Left renal pelvis (tissue), 4 donors: ENCODE measurements around the gene PWWP2B. TPM values are rescaled to one million over a fixed set of nuclear protein-coding genes. Genes with fewer than 3 reads are reported as not detected.

Experiments used
- DNase-seq, 4 donors: peaks; one replicate each; pipeline ENCODE4 v3.0.0-alpha.2; 2013; ENCODE audit warnings: low read depth in 4 of 4, low spot score in 3 of 4
- polyA plus RNA-seq, 4 donors: library from polyadenylated mRNA; unstranded; fragments of 120-200 nt; gene quantifications; one replicate each; pipeline ENCODE4 v1.2.1, GENCODE V29; 2013; ENCODE audit not compliant: insufficient read length in 4 of 4

PWWP2B gene
- polyA plus RNA-seq, 4 donors = 2.7 to 12.9 (median 8.7) TPM

DNA sequence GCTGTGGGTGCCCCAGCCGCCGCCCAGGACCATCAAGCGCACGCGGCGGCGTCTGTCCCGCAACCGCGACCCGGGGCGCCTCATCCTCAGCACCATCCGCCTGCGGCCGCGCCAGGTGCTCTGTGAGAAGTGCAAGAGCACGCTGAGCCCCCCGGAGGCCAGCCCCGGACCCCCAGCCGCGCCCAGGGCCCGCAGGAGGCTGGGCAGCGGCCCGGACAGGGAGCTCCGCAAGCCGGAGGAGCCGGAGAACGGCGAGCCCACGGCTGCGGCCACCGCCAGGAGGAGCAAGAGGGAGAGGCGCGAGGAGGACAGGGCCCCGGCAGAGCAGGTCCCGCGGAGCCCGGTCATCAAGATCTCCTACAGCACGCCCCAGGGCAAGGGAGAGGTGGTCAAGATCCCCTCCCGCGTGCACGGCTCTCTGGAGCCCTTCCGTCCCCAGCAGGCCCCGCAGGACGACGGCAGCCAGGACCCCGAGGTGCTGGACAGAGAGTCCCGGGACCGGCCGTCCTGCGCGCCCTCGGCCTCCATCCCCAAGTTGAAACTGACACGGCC, 8.0 kb downstream of the PWWP2B start:
- DNase-seq = no peak

DNA sequence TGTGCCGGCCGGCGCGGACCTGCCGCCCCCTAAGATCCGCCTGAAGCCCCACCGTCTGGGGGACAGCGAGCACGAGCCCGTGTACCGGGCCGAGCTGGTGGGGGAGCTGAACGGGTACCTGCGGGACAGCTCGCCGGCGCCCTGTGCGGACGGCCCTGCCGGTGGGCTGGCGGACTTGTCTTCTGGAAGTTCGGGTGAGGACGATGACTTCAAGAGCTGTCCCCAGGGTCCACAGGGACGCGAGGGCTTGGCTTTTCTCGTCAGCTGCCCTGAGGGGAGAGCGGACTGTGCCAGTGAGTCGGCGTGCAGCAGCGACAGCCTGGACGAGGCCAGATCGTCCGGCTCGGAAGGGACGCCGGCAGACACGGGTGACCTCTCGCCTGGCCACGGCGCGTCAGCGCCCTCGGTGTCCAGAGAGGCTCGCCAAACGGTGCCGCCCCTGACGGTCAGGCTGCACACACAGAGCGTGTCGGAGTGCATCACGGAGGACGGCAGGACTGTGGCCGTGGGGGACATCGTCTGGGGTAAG, 8.5 kb downstream of the PWWP2B start:
- DNase-seq = no peak

DNA sequence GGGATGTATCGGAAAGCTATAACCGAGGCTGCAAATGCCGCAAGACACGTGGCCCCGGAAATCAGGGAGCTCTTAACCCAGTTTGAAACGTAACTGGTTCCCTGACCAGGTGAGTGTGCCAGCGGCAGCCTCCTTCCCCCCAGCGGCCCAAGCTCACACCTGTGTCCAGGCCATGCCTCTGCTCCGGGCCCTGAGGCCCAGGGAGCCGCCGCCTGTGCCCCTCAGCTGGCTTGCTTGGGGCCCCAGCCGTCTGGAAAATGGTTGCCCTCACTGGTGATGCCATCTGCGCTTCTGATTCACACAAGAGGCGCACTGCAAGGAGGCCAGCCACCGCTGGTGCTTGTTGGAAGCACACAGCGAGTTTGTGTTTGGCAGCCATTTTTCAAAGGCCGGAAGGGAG, 9.2 kb downstream of the PWWP2B start:
- DNase-seq = no peak

DNA sequence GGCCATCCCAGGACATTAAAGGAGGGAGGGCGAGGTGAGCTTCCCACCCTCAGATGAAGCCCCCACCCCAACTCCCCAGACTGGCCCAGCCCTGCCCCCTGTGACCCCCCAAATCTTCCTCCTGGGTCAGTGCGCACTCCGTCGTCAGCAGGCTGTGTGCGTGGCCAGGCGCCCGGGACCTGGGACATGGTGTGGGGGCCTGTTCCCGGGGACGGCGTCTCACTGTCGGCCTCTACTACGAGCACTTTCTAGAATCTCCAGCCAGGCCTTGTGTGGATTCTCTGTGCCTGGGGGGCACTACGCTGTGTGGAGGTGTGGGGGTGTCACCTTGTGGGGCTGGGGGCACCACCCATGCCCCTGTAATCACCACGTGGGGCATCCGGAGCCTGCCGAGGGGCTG, 9.8 kb downstream of the PWWP2B start:
- DNase-seq = no peak

DNA sequence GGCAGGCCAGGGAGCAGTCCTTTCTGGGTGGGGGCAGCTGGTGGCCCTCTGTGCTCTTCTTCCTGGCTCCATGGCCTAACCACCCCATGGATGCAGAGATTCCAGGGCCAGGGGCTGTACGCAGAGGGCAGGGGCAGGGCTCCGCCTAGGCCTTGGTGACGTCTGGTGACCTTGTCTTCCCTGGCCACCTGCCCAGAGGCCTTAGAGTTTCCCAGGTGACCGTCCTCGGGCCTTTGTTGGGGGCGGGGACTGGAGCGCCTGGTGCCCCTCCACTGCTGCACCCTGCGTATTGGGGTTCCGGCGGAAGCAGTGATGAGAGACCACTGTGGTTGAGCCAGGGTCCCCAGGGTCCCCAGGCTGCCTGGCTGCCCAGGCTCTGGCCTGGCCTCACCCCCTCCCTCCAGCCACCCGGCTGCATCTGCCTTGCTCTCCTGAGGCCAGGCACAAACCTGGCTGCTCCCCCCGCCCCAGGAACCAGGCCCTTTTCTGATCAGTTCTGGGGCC, 10.3 kb downstream of the PWWP2B start:
- DNase-seq = no peak

DNA sequence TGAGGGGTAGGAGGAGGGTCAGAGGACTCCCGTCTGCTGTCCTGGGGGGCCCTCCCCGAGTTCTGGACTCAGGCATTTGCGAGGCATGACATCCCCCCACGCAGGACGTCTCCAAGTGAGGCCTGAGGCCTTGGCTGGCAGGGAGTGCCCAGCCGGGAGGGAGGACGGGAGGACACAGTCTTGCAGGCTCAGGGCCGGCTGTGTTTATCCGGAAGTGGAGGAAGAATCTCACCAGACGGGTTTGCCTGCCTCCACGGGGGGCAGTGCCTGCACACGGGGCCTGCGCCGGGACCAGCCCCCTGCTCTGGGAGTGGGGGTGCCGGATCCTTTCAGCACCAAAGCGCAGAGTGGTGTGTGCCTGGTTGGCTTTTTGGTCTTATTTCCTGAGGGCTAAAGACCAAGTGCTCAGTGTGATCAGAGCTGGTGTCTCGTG, 10.9 kb downstream of the PWWP2B start:
- DNase-seq = no peak

DNA sequence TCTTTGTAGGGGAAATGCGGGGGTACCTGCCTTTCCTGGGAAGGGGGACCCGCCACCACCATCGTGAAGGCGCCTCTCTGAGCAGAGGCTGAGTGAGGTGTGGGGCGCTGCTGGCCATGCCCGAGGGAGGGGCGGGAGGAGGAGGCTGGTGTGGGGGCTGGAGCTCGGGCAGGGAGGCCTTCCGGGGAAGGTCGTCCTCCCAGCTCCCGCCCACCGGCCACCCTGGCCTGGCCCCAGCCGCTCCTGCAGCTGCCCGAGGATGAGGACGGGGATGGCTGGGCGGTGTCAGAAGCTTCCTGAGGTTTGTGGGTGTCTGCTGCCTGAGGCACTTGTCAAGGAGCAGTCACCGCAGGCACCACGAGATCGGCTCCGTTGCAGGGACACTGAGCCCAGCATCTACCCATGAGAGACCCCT, 11.4 kb downstream of the PWWP2B start:
- DNase-seq = no peak

DNA sequence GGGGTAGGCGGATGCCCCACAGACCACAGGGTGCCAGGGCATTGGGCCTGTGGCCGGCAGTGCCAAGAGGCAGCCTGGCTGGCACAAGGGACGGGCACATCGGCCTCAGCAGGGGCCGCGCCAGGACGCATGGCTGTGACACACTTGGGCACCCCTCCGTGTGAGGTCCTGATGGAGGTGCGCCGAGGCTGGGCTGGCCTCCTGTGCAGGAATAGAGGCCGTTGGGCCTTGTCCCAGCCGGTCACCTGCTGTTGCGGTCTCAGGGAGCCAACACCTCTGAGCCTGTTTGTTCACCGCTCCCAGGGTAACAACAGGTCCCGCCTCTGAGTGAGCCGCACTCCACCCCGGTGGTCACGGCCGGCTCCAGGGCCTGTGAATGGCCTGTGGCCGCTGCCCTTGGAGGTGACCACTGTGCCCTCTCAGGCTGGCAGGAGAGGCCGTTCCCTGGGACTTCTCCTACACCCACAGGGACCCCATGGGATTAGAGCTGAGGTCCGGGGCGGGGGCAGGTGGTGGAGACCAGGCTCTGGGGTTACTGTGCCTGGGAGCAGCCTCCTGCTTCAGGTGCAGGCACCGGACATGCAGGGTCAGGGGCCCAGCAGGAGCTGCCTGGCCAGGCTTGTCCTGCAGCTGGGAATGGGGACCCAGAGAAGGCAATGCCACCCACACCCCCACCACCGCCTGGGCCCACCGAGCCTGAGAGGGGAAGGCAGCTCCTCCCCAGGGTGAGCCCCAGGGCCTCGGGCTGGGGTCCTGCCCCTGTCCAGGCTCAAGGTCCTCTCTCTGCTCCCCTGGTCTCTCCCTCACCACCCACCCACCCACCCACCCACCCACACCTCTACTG, 12.0 kb downstream of the PWWP2B start:
- no peak for DNase-seq

DNA sequence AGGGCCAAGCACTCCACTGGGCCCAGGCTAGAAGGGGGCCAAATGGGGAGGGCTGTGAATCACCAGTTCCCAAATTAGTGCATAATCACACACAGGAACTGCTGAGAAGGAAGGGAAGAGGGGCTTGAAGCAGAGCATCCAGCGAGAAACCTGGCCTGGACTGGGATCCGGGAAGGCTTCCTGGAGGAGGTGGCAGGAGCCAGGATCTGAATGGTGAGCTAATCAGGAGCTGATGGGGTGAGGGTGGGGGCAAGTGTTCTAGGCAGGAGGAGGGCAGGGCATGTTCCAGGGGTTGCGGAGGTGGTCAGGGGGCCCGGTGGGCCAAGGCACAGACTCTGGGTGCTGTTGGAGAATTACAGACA, 12.6 kb downstream of the PWWP2B start:
- no peak for DNase-seq

DNA sequence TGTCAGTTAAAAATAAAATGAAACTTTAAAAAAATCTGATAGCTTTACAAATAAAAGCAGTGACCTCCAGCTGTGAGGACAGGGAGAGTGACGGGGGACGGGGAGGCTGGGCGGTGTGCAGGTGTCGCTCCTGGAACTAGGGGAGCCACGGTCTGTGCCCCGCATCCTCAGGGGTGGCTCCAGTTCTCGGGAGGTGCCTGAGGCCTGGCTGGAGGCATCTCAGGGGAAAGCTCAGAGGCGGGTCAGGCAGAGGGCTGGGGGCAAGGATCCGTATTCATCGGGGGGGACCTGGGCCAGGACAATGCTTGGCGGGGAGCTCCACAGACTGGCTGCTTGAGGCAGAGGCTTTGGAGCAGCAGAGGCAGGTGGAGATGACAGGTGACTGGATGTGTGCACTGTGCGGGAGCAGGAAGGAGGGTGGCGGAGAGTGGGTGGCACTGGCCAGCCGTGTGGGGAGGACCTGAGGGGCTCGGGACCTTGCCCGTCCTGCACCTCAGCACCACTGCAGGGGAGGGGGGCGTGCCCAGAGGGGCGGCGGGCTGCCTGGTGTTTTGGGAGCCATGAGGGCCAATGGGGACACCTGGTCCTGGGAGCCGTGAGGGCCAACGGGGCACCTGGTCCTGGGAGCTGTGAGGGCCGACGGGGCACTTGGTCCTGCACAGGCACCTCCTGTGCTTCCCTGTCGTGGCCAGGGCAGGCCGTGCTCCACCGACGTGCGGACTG, 13.2 kb downstream of the PWWP2B start:
- DNase-seq = no peak

DNA sequence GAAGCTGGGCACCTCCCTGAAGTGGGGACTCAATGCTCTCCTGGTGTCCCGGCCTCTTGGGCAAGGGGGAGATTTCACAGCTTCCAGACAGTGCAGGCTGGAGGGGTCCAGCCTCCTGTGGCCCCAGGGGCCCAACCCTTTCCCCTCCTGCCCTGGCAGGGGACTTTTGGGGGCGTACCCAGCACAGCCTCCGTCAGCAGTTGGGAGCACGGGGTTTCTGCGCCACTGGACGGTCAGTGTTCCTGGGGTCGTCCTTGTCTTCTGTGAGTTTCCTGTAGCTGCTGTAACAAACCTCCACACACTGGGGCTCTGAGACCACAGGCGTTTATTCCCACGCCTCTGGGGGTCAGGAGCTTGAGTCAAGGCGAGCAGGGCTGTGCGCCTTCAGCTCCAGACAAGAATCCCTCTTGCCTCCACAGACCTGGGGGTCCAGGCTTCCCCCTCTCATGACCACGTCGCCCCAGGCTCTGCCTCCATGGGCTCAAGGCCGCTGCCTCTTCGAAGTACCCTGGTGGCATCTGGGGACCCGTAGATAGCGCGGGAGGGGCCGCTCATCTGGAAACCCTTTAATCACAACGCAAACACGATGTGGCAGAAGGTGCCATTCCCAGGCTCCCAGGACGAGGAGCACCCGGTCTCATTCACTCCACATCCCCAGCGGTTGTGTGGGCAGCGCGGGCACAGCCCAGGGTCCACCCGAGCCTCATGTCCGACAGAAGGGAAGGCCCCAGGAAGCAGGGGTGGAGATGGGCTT, 14.0 kb downstream of the PWWP2B start:
- no peak for DNase-seq

DNA sequence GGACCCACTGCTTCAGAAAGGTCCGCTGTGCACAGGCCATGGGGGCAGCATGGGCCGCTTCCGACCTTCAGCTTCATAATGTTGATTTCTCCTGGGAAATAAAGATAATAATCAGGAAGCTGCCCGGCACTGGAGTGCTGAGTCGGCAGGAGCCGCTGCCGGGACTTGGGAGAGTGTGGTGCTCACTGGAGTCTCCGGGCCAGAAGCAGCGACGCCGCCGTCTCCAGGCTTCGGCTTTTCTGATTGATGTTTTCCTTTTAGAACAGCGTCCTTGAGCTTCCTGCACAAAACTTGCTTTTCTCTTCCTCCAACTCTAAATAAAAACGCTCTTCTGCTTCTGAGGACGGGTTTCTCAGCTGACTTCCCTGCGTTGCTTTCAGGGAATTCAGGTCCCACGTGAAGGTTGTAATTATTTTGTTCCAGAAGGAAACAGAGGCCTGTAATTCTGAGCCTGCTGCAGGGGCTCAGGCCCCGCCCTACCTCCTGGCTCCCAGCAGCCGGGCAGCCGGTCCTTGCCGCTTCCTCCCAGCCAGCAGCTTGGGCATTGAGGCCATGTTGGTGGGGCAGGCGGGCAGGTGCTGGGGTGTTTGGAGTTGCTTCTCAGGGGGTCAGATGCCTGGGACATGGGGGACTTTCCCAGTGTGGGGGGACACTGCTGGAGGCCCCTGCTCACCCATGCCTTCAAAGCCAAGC, 14.7 kb downstream of the PWWP2B start:
- no peak for DNase-seq

DNA sequence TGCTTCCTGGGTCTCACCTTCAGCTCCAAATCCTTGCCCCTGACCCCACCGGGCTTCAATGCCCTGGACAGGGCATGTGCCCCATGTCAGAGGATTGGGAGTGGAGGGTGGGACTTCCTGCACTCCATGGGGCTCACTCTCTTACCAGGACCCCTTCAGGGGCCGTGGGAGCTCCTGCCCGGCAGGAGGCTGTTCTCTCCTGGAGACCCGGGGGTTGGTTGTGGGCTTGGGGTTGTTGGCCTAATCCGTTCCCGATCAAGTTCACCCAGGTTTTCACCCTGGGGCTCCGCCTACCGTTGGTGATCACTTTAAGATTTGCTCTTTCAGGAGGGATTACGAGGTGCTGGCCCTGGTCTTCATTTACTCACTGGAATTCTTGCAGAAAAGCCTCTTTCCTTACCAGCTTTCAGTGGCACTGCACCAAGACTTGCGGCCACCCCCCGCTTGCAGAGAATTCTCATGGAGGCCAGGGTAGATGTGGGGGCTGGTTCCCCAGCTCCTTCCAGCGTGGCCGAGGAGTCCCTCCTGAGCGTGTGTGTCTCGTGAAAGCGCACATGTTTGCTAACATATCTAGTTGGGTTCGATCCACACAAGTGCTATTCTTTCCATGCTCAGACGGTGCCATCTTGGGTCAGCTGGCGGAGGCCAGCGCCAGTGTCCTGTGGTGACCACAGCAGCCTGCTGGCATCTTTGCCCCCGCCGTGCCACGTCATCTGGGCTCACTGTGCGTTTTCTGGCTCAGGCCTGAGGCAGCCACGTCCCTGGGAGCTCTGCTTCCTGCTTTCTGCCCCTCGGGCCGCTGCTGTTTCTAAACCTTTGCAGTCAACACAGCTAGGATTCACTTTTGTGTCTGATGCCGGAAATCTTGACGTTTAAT, 15.6 kb downstream of the PWWP2B start:
- no peak for DNase-seq

DNA sequence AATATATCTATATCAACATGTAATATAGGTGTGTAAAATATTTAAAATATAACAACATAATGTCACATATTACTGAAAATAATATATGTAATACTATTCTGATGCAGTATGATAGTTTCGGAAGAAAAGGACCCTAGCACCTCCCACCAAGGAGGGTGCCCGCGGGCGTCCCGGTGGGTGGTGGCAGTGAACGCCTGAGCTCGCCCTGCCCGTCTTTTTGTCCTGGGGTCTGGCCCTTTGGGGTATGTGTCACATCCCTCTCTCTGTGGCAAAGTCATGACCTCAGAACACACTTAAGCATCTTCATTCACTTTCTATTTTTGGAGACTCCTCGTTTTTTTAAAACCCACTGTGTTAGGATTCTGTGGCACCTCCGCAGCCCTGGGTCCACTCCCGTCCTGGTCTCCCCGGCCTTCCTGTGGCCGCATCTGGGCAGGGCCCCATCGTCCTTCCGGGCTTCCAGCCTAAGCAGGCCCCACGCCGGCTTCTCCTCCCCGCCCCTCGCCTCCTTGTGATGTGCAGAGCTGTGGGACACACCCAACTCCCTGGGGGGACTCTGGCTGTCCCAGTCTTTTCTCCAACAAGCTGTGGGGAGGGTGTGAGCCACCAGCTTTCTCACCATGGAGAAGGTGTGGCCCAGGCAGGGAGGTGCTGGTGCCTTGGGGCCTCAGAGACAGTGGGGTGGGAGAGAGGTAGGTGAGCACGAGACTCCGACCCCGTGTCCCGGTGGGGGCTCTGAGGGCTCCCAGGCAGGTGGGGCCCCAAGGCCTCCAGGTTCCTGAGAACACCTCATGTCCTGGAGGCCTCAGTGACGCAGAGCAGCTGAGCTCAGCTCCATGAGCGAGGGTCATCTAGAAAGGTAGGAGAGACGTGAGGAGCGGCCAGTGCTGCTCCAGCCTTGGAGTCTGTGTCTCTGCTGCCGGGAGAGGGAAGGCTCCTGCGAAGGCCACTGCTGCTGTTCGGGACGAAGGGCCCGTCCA, 16.5 kb downstream of the PWWP2B start:
- no peak for DNase-seq

DNA sequence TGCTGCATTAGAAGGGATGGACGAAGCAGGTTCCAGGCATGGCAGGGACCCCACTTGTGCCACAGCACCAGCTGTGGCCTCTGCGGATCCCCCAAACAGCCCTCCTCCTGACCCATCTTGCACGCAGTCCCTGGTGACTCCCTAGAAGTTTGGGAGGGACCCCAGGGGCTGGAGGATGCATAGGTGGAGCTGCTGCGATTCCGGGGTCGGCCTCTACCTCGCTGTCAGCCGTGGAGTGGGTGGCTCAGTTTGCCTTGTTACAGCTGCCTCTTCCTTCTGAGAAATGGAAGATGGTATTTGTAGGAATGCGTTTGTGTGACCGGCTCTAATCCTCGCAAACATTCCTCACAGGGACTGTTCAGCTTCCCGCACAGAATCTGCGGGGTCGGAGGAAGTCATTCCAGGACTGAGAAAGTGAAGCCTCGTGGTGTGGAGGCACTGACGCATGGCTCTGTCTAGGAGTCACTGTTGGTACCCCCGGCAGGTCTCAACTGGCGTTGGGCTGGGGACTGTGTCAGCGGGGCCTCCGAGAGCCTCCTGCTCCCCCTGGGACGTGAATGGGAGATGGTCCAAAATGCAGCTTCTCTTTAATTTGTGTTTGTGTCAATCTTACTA, 17.5 kb downstream of the PWWP2B start:
- DNase-seq = no peak

DNA sequence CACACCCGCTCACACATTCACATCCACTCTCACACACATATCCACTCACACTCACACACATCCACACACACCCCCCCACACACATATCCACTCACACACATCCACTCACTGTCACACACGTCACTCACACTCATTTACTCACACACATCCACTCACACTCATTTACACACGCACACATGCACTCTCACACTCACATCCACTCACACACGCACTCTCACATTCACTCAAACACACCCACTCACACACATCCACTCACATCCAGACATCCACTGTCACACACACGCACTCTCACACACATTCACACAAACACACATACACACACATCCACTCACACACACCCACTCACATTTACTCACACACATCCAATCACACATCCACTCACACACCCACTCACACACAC, 18.3 kb downstream of the PWWP2B start:
- DNase-seq = no peak

DNA sequence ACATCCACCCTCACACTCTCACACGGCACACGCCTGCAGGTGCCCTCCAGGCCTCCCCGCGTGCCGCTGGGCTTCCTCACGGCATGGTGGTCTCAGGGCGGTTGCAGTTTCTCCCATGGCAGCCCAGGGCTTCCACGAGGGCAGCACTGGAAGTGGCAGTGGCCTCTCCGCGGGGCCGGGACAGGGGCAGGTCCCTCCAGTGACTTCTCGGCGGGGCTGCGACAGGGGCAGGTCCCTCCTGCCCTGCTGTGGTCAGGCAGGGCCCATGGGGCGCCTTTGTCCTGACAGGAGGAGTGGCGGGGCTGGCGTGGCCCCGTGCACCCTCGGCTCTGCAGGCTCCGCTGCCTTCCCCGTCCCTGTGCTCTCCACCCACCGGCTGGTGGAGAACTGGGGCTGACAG, 19.0 kb downstream of the PWWP2B start:
- no peak for DNase-seq
